Skeletal muscle satellite cell (primary cell): Measurements from ENCODE around the gene CATSPER1.
A peak's percentile ranks its signal among the peaks of the same experiment; 100 is the strongest.
"Not testable (repeated sequence)": the region's sequence is repeated elsewhere in the genome, so short reads cannot be mapped to it uniquely, and the experiment has no call there.

Source experiments
- H3K27me3 ChIP-seq: 2 replicates; pipeline ENCODE4 v1.7.0; 2013; ENCODE audit warnings: low read length; ENCODE audit not compliant: control insufficient read depth, insufficient read depth
- H3K36me3 ChIP-seq: 2 replicates; pipeline ENCODE4 v1.7.0; 2013; ENCODE audit warnings: mild to moderate bottlenecking, control low read depth, low read length; ENCODE audit not compliant: insufficient read depth
- H3K4me1 ChIP-seq: 2 replicates; pipeline ENCODE4 v1.7.0; 2013; ENCODE audit warnings: low read length; ENCODE audit not compliant: control insufficient read depth, insufficient read depth
- H3K4me2 ChIP-seq: 2 replicates; pipeline ENCODE4 v1.7.0; 2013; ENCODE audit warnings: mild to moderate bottlenecking, low read length
- H3K4me3 ChIP-seq: 2 replicates; pipeline ENCODE4 v1.7.0; 2013; ENCODE audit warnings: low read length
- H3K9ac ChIP-seq: 2 replicates; pipeline ENCODE4 v1.7.0; 2013; ENCODE audit warnings: mild to moderate bottlenecking, low read depth, low read length, moderate library complexity
- H3K9me3 ChIP-seq: replicated peaks from 2 replicates; pipeline ENCODE4 v1.7.0; 2013; ENCODE audit warnings: mild to moderate bottlenecking, control low read depth, low read length

CATSPER1 gene

DNA sequence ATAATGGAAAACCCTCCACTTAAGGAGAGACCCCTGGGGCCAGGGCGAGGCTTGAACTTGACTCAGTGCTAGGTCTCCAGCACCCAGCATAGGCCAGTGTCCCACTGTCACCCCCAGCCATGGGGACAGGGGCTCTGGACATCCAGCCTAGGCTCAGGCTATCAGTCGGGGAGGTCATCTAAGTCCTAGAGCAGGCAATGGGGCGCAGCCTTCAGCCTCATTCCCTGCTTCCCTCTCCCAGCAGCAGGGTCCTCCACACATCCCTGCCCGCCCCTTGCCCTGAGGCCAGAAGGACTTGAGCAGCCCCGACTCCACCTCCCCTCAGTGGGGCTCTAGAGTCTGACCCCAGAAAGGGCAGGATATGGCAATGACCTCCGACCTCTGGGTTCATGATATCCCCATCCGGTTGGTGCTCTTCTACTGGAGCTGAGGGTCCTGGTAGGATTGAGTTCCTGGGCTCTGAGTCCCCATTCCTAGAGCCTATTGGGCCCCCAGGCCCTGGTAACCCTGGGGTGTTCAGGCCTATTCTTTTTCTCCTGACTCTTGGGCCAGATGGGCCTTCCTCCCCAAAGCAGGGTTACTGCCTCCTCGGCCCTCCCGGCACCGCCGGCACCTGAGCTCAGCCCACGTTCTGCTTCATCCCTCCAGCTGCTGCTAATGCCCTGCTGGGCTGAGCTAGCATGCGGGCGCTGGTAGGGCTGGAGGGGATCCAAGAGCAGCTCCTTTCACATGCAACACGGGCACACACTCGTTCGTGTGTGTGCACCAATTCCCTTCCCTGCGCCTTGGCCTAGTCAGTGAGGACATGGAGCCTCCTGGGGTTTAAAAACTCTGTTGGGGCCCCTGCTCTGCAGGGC is 10.1 kb downstream of the CATSPER1 start:
- peak overlapping the region; percentile 81 for H3K9ac ChIP-seq

DNA sequence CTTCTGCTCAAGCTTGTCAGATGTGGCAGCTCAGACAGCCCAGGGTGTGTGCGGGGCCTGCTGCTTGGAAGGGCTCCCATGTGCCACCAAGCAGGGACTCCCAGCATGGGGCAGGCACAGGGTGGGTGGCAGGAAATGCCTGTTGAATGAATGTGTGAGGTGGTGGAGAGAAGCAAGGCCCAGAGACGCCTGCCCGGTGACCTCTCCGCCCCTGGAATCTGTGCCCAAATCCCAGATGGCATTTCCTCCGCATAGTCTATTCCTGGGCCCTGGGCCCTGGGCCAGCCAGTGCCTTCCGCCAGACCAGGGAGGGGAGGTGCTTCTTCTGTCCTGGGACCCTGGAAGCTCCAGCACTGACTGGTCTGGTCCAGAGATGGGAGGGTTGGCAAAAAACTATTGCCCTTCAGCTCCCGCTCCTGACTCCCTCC is 10.8 kb downstream of the CATSPER1 start:
- Histone ChIP-seq H3K4me3 (peak overlapping the region; percentile 54), H3K9ac (peak overlapping the region; percentile 81)

More for the DNA sequence above, 10.1 kb downstream of the CATSPER1 start:
- H3K36me3 ChIP-seq, result no peaks in the 10 kb centered on the region
- no peaks in the 10 kb centered on the region for H3K27me3 ChIP-seq
- peaks cover 62% of the 10 kb centered on the region for H3K4me1 ChIP-seq
- H3K9me3 ChIP-seq, result no peaks in the 10 kb centered on the region
- H3K4me2 ChIP-seq, result peak overlapping the region; percentile 79
- H3K4me3 ChIP-seq, result peak overlapping the region; percentile 54

GRCh38 chr11:66014804-66015453 is 11.3 kb downstream of the CATSPER1 start:
- H3K4me2 ChIP-seq, result peak overlapping the region; percentile 79
- H3K9ac ChIP-seq, result peak overlapping the region; percentile 81
- H3K4me3 ChIP-seq, result peak overlapping the region; percentile 25
- H3K4me1 ChIP-seq, result peaks cover 51% of the 10 kb centered on the region
- H3K27me3 ChIP-seq, result no peaks in the 10 kb centered on the region
- H3K36me3 ChIP-seq, result no peaks in the 10 kb centered on the region
- no peaks in the 10 kb centered on the region for H3K9me3 ChIP-seq

More for the DNA sequence above, 10.8 kb downstream of the CATSPER1 start:
- Histone ChIP-seq H3K9me3 (no peaks in the 10 kb centered on the region), H3K4me1 (peaks cover 56% of the 10 kb centered on the region), H3K4me2 (peak overlapping the region; percentile 79), H3K27me3 (no peaks in the 10 kb centered on the region), H3K36me3 (no peaks in the 10 kb centered on the region)

GRCh38 chr11:66013762-66014100 is 12.5 kb downstream of the CATSPER1 start:
- Histone ChIP-seq H3K4me1 (peaks cover 54% of the 10 kb centered on the region), H3K4me2 (no peak overlapping the region), H3K4me3 (no peak overlapping the region), H3K27me3 (no peaks in the 10 kb centered on the region), H3K36me3 (no peaks in the 10 kb centered on the region), H3K9me3 (no peaks in the 10 kb centered on the region), H3K9ac (no peak overlapping the region)

DNA sequence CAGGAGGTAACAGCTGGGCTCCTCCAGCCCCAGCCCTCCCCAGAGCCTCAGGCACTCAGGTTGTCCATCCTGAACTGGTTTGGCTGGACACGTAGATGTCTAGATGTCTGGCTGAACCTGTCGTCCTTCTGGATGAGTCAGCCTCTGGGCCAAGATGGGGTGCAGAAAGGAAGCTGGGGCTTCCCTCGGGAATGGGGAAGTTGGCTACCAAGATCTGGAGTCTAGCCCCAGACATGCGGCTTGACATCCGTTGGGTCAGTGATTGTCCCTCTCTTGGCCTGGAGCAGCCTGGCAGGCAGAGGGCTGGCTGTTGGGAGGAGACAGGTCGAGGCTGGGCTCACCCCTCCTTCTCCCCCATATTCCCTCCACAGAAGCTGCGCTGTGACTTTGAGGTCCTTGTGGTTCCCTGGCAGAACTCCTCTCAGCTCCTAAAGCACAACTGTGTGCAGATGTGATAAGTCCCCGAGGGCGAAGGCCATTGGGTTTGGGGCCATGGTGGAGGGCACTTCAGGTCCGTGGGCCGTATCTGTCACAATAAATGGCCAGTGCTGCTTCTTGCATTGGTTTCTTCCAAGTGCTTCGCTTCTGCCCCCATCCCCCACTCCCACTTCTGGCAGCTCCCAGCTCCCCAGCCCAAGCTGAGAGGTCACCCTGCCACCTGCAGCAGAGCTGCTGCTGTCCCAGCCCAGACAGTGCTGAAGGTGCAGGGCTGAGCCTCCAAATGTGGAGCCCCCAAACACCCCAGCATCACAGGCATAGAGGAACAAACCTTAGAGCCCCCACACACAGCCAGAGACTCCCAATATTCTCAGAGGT is 13.1 kb downstream of the CATSPER1 start:
- H3K27me3 ChIP-seq, result no peaks in the 10 kb centered on the region
- H3K4me1 ChIP-seq, result peaks cover 59% of the 10 kb centered on the region
- no peaks in the 10 kb centered on the region for H3K36me3 ChIP-seq
- H3K9me3 ChIP-seq, result no peaks in the 10 kb centered on the region
- peak overlapping the region; percentile 34 for H3K4me2 ChIP-seq
- H3K9ac ChIP-seq, result no peak overlapping the region
- no peak overlapping the region for H3K4me3 ChIP-seq

DNA sequence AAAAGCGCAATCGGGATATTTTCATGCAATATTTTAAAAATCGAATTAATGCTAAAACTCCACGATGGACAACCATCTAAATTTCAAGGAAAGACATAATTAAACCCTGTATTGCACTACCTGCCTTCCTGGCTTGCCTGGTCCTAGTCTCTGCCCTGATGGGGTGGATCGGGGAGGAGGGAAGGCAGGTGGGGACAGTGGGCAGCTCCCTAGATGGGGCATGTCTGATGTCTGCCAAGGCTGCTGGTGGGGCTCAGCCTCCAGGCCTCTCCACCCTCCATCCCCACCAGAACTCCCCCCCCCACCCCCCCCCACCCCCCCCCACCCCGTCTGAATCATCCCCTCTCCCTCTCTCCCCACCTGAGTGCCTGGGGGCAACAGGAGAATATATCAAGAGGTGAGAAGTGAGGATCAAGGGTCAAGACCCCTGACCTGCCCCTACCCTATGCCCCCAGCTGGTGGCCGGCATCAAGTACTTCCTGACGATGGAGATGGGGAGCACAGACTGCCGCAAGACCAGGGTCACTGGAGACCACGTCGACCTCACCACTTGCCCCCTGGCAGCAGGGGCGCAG is 13.8 kb downstream of the CATSPER1 start:
- Histone ChIP-seq H3K9ac (no peak overlapping the region), H3K36me3 (no peaks in the 10 kb centered on the region), H3K9me3 (no peaks in the 10 kb centered on the region), H3K27me3 (no peaks in the 10 kb centered on the region), H3K4me3 (no peak overlapping the region), H3K4me1 (peaks cover 60% of the 10 kb centered on the region), H3K4me2 (peak overlapping the region; percentile 34)

GRCh38 chr11:66011785-66012303 is 14.4 kb downstream of the CATSPER1 start, which contains the start of gene CST6:
TSS of gene CST6 (plus strand) at chr11:66012008. CDS start at chr11:66012045, 37 bp downstream.
- no peaks in the 10 kb centered on the region for H3K9me3 ChIP-seq
- H3K4me2 ChIP-seq, result peak within 1 kb of the TSS; percentile 34
- H3K4me1 ChIP-seq, result peaks cover 56% of the 10 kb centered on the region
- no peak within 1 kb of the TSS for H3K9ac ChIP-seq
- no peaks in the 10 kb centered on the region for H3K27me3 ChIP-seq
- peak within 1 kb of the TSS; percentile 26 for H3K4me3 ChIP-seq
- no peaks in the 10 kb centered on the region for H3K36me3 ChIP-seq

GRCh38 chr11:66011239-66011784 is 15.0 kb downstream of the CATSPER1 start:
- Histone ChIP-seq H3K9ac (no peak overlapping the region), H3K4me1 (peaks cover 51% of the 10 kb centered on the region), H3K4me3 (peak overlapping the region; percentile 21), H3K36me3 (no peaks in the 10 kb centered on the region), H3K4me2 (peak overlapping the region; percentile 26), H3K9me3 (no peaks in the 10 kb centered on the region), H3K27me3 (no peaks in the 10 kb centered on the region)

GRCh38 chr11:66010036-66010435 is 16.2 kb downstream of the CATSPER1 start:
- not testable (repeated sequence) for H3K36me3 ChIP-seq, H3K4me3 ChIP-seq, H3K9me3 ChIP-seq, H3K4me2 ChIP-seq, H3K9ac ChIP-seq, H3K27me3 ChIP-seq
- peaks cover 38% of the 10 kb centered on the region for H3K4me1 ChIP-seq

DNA sequence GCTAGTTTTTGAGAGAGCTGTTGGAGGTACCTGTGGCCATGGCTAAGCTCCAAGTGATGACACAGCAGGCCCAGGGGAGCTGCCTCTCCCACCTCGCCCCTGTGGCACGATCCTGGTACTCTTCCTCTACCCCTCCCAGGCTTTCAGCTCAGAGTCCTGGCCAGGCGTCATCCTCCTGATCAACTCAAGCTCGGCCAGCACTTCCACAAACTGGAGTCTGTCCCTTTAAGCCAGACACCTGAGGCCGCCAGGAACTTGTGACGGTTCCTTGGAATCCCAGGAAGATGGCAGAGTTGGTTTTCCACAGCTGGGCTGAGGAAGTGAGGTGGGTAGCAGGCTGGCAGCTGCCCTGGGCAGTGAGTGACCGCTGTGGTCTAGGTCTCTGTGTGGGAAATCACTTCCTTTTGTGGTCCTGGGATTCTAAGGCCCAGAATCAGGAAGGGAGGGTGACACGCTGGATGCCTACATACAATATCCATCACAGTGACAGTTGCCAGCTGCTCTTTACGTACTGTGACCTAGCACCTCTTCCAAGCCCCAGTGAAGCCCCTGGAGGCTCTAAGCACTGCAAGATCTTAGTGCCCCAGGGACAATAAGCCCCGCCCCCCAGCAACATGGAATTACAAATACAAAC is 17.7 kb downstream of the CATSPER1 start:
- Histone ChIP-seq H3K9ac (peak overlapping the region; percentile 3), H3K27me3 (no peaks in the 10 kb centered on the region), H3K4me2 (no peak overlapping the region), H3K4me3 (no peak overlapping the region), H3K9me3 (no peaks in the 10 kb centered on the region), H3K36me3 (peaks cover 18% of the 10 kb centered on the region), H3K4me1 (peaks cover 30% of the 10 kb centered on the region)
